Subcutaneous adipose tissue (tissue), 4 donors: ENCODE data around the gene MBLAC1. TPM values are rescaled to one million over a fixed set of nuclear protein-coding genes. Genes with fewer than 3 reads are reported as not detected.

ENCODE experiments used
- CTCF ChIP-seq: fragments of 450-650 bp; IDR thresholded peaks from one replicate; pipeline ENCODE4 v1.5.1; 2016; ENCODE audit warnings: low read depth, mild to moderate bottlenecking, control low read depth, antibody characterized with exemption, moderate library complexity
- total RNA-seq, 4 donors: library from RNA; depleted of rRNA; stranded (reverse); fragments of >200 nt; gene quantifications; one replicate each; pipeline ENCODE4 v1.1.0, GENCODE V29; 2016

MBLAC1 gene
- total RNA-seq, 4 donors from 2014 or later, result 0.66 to 2.7 (median 2.3) TPM

DNA sequence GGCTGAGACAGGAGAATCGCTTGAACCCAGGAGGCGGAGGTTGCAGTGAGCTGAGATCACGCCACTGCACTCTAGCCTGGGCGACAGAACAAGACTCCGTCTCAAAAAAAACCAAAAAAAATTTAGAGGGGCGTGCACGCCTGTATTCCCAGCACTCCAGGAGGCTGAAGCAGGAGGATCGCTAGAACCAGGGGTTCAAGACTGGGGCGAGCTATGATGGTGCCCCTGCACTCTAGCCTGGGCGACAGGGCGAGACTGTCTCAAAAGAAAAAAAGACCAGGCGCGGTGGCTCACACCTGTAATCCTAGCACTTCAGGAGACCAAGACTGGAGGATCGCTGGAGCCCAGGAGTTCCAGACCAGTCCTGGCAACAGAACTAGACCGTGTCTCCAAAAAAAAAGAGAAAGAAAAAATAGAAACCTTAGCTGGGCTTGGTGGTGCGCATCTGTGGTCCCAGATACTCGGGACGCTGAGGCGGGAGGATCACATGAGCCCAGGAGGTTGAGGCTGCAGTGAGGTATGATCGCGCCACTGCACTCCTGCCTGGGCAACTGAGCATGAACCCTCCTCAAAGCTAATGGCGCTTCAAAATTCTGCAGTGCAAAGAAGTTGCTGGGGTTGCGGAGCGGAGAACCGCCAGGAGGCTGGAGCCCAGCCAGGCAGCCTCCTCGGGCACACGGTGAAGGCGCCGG lies 382 bp upstream of the MBLAC1 start:
- no peak for TF ChIP-seq CTCF

DNA sequence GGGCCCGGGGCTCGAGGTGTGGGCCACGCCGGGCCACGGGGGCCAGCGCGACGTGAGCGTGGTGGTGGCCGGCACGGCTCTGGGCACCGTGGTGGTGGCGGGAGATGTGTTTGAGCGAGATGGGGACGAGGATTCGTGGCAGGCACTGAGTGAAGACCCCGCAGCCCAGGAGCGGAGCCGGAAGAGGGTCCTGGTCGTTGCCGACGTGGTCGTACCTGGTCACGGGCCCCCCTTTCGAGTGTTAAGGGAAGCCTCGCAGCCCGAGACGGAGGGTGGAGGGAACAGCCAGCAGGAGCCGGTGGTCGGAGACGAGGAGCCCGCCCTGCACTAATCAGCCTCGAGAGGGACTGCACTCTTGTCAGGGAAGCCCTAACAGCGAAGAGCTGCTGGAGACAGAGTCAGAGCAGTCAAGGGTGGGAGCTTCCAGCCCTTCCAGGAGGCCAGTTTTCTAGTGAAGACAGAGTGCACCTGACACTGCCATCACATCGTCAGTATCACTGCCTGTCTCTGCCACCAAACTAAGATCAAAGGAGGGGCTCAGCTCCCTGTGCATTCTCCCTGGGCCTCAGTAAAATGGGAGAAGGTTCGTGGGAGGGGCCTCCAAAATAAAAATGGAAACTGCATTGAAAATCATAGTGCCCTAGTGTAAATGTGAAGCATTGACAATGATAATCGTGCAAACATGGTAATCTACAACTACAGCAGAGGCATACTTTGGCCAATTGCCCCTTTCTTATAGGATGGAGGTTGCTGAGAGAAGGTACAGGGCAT lies 1.3 kb downstream of the MBLAC1 start:
- no peak for TF ChIP-seq CTCF

- TF ChIP-seq CTCF, result no peak
Observed at GRCh38 chr7:100128637-100128963, 1.8 kb downstream of the MBLAC1 start.

DNA sequence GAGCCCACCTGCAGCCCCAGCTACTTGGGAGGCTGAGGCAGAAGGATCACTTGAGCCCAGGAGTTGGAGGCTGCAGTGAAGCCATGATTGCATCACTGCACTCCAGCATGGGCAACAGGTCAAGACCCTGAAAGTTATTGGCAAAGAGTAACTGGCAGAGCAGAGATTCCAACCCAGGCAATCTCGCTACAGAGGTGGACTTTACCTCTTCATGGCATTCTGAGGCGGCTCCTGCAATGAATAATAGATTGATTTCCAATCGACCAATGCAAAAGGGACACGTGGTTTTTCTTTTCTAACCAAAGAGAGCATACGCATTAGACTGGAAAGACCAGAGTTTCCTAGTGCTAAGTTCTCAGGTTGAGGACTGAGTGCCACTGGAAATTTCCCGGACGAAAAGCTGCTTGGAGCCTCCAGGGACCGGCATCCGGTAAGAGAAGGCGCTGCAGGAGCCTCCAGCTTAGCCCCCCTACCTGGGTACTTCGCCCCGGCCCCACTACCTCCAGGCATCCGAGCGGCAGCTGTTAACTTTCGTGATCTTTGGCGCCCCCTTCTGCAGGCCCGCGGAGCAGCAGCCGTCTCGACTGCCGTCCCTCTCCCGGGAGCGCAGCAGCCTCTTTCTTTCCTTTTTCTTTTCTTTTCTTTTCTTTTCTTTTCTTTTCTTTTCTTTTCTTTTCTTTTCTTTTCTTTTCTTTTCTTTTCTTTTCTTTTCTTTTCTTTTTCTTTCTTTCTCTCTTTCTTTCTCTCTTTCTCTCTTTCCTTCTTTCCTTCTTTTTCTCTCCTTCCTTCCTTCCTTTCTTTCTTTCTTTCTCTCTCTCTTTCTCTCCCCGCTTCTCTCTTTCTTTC lies 4.1 kb downstream of the MBLAC1 start:
- TF ChIP-seq CTCF, result no peak

DNA sequence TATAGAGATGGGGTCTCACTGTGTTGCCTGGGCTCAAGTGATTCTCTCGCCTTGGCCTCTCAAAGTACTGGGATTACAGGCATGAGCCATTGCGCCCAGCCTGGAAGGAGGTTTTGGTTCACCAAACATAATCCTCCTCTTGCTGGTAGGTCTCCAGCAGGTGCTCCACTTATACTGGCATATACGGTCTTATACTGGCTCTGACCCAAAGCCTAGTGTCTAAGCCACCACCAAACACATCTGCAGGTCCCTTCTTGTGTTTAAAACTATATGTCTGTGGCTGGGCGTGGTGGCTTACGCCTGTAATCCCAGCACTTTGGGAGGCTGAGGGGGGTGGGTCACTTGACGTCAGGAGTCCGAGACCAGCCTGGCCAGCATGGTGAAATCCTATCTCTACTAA lies 5.4 kb downstream of the MBLAC1 start:
- no peak for TF ChIP-seq CTCF

GRCh38 chr7:100132697-100133151 lies 6.0 kb downstream of the MBLAC1 start:
- no peak for TF ChIP-seq CTCF
